Measurements from ENCODE around the gene ZNF273.
"Not testable (repeated sequence)": the region's sequence is repeated elsewhere in the genome, so short reads cannot be mapped to it uniquely, and the experiment has no call there.

ZNF273 gene

DNA sequence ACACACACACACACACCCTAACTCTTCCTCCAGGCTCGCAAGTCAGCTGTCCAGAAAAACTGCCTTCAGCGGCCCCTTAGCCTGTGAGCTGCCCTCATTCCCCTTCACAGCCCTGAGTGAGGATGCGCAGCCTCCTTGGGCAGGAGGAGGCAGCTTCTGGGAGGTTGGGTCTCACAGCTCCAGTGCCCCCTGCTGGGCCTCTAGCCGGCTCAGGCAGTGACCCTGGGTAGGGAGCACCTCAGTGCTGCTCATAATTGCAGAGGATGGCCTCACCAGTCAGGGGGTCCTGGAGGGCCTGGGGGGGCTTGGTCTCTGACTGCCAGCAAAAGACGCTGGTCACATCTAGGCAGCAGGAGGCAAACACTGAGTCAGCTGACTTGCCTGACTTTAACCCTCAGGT is 43.7 kb downstream of the ZNF273 start:
- DNase-seq (ENCODE audit: low read depth): no peak

DNA sequence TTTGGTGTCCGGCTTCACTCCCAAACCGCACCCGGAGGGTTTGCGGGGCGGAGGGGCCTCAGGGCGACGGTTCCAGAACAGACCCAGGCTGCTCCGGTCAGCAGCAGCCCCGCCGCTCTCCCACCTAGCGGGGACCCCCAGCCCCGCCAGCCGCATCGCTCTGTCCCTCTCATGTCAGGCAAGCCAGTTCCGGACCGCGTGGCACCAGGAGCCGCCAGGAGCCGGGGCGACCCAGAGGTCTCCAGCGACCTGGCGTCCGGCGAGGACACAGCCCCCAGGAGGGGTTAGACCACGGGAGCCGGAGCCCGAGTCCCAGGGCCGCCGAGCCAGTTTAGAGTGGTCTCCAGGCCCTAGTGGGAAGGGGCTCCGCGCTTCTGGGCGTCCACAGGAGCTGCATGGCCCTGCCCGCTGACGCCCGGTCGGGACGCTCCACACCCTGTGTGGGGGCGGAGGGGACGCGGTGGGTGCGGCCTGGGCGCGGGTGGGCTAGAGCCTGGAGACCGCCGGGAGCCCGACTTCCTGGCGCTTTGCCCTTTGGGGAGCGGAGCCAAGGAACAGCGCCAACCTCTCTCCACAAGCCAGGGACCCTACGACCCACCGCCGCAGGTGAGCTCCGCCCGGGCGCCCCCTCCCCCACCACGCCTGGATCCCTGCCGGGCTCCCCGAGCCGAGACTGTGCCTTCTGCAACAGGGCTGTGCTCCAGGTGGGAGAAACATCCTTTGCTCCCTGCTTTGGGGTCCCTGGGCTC is 44.4 kb downstream of the ZNF273 start:
- no peak for DNase-seq (ENCODE audit: low read depth)

DNA sequence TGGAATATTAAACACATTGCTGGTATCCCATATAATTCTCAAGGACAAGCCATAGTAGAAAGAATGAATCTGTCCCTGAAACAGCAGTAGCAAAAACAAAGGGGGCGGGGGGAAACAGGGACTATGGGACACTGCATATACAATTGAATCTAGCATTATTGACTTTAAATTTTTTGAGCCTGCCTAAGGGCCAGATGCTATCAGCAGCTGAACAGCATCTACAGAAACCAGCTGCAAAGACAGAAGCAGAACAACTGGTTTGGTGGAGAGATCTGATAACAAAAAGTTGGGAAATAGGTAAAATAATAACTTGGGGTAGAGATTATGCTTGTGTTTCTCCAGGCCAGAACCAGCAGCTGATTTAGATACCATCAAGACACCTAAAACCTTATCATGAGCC is 45.7 kb downstream of the ZNF273 start:
- not testable (repeated sequence) for DNase-seq (ENCODE audit: low read depth)

DNA sequence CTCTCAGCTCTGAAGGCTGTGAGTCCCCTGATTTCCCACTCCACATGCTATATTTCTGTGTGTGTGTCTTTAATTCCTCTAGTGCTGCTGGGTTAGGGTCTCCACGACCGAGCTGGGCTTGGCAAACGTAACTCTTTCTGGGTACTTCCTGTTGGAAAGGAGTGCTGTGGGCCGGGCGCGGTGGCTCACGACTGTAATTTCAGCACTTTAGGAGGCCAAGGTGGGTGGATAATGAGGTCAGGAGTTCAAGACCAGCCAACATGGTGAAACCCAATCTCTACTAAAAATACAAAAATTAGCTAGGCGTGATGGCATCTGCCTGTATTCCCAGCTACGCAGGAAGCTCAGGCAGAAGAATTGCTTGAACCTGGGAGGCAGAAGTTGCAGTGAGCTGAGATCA is 47.6 kb downstream of the ZNF273 start:
- DNase-seq (ENCODE audit: low read depth): not testable (repeated sequence)

DNA sequence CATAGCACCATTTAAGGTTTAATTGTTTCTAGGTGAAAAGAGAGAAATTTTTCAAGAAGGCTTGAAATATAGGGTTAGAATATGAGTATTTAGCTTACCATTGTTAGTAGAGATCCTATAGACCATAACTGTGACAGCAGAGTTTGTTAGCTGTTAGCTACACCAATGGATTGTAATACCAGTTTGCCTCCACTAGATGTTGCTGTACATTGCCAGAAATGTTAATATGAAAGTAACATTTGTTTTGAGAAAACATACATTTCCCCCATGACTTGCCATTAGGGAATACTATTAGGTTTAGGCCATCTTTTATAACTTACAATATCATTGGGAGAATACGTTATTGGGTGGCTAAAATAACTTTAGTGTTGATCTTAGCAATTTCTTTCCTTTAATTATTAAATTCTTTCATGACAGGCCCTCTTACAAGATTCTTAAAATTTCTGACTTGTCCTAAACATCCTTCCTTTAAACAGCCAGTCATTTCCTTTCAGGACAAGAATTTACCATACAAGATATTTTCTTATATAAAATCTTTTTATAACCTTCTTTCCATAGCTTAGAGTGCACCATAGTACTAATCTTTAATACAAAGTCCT is 48.3 kb downstream of the ZNF273 start:
- peak; percentile 17 for DNase-seq (ENCODE audit: low read depth)

DNA sequence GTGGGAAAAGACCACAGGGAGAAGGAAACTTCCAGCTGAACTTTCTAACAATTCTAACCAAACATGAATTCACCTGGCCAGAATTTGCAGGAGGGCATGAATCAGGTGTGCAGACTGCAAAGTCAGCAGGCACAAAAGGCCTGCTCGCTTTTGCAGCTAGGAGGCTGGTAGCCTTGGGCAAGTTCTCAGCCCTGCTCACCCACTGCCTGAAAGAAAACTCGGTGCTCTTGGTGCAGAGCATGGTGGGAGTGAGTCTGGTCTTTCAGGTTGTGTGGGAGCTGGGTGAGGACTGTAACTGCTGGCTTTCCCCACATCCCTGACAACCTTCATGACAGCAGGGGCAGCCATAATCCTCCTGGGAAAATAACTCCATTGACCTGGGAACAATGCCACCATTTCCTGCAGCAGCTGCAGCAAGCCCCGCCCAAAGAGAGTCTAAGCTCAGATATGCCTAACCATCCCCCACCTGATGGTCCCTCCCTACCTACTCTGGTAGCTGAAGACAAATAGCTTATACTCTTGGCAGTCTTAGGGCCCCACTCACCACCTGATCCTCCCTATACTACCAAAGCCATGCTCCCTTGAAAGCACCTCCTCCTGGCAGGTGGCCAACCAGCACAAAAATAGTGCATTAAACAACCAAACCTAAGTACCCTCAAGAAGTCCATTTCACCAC is 56.1 kb downstream of the ZNF273 start:
- no peak for DNase-seq (ENCODE audit: low read depth)

DNA sequence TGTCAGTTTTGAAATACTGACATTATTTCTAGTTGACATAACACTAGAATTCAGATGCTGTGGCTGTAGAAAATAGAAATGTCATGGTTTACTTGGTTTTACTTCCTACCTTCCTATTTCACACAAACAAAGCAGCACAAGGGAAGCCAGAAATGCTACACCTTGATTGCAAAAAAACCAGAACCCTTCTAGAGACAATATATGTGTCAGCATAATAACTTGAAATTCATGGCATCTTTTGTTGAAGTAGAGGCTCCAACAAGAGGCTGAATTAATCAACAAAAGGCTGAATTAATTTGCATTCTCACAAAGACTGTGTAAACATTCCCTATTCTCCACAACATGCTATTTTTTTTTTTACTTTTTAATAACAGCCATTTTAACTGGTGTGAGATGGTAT is 62.5 kb downstream of the ZNF273 start:
- DNase-seq (ENCODE audit: low read depth): no peak

DNA sequence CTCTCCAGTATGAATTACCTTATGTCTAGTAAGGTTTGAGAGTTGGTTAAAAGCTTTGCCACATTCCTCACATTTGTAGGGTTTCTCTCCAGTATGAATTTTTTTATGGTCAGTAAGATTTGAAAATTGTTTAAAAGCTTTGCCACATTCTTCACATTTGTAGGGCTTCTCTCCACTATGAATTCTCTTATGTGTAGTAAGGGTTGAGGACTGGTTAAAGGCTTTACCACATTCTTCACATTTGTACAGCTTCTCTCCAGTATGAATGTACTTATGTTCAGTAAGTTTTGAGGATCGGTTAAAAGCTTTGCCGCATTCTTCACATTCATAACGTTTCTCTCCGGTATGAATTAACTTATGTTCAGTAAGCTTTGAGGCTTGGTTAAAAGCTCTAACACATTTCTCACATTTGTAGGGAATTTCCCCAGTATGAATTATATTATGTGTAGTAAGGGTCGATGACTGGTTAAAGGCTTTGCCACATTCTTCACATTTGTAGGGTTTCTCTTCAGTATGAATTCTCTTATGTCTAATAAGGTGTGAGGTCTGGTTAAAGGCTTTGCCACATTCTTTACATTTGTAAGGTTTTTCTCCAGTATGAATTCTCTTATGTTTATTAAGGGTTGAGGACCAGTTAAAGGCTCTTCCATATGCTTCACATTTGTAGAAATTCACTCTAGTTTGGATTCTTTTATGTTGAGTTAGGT is 75.6 kb downstream of the ZNF273 start:
- DNase-seq (ENCODE audit: low read depth): no peak
